Parathyroid adenoma (tissue), 2 donors: ENCODE results near the gene ADGRV1.

ENCODE experiments used
- H2AFZ ChIP-seq: fragments of 300-600 bp; sonication (generic); one replicate; pipeline ENCODE4 v1.7.0; 2017; ENCODE audit warnings: antibody characterized with exemption, mild to moderate bottlenecking
- H3K27ac ChIP-seq: fragments of 300-600 bp; sonication (generic); one replicate; pipeline ENCODE4 v1.7.0; 2017
- H3K27me3 ChIP-seq: fragments of 300-600 bp; sonication (generic); one replicate; pipeline ENCODE4 v1.7.0; 2017; ENCODE audit warnings: low read length; ENCODE audit not compliant: control insufficient read depth, insufficient read depth
- H3K36me3 ChIP-seq: fragments of 300-600 bp; sonication (generic); one replicate; pipeline ENCODE4 v1.7.0; 2017; ENCODE audit warnings: low read length; ENCODE audit not compliant: control insufficient read depth, insufficient read depth
- H3K4me1 ChIP-seq: fragments of 300-600 bp; sonication (generic); one replicate; pipeline ENCODE4 v1.7.0; 2017; ENCODE audit warnings: control low read depth
- H3K4me2 ChIP-seq: fragments of 300-600 bp; sonication (generic); one replicate; pipeline ENCODE4 v1.7.0; 2017; ENCODE audit warnings: low read length
- H3K4me3 ChIP-seq: fragments of 300-600 bp; sonication (generic); one replicate; pipeline ENCODE4 v1.7.0; 2017; ENCODE audit warnings: low read depth, low read length
- H3K79me2 ChIP-seq: fragments of 300-600 bp; sonication (generic); one replicate; pipeline ENCODE4 v1.7.0; 2017; ENCODE audit warnings: control low read depth
- H3K9ac ChIP-seq: fragments of 300-600 bp; sonication (generic); one replicate; pipeline ENCODE4 v1.7.0; 2017; ENCODE audit warnings: mild to moderate bottlenecking
- H3K9me3 ChIP-seq: fragments of 300-600 bp; sonication (generic); one replicate; pipeline ENCODE4 v1.7.0; 2017; ENCODE audit warnings: low read length; ENCODE audit not compliant: control insufficient read depth
- TF ChIP-seq, protein P1 (sequence below): fragments of 300-600 bp; sonication (generic); IDR thresholded peaks from one replicate; pipeline ENCODE4 v1.7.0; 2017; ENCODE audit warnings: antibody characterized with exemption, mild to moderate bottlenecking
- donor health status: primary hyperparathyroidism.

The ADGRV1 gene, protein sequence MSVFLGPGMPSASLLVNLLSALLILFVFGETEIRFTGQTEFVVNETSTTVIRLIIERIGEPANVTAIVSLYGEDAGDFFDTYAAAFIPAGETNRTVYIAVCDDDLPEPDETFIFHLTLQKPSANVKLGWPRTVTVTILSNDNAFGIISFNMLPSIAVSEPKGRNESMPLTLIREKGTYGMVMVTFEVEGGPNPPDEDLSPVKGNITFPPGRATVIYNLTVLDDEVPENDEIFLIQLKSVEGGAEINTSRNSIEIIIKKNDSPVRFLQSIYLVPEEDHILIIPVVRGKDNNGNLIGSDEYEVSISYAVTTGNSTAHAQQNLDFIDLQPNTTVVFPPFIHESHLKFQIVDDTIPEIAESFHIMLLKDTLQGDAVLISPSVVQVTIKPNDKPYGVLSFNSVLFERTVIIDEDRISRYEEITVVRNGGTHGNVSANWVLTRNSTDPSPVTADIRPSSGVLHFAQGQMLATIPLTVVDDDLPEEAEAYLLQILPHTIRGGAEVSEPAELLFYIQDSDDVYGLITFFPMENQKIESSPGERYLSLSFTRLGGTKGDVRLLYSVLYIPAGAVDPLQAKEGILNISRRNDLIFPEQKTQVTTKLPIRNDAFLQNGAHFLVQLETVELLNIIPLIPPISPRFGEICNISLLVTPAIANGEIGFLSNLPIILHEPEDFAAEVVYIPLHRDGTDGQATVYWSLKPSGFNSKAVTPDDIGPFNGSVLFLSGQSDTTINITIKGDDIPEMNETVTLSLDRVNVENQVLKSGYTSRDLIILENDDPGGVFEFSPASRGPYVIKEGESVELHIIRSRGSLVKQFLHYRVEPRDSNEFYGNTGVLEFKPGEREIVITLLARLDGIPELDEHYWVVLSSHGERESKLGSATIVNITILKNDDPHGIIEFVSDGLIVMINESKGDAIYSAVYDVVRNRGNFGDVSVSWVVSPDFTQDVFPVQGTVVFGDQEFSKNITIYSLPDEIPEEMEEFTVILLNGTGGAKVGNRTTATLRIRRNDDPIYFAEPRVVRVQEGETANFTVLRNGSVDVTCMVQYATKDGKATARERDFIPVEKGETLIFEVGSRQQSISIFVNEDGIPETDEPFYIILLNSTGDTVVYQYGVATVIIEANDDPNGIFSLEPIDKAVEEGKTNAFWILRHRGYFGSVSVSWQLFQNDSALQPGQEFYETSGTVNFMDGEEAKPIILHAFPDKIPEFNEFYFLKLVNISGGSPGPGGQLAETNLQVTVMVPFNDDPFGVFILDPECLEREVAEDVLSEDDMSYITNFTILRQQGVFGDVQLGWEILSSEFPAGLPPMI (N-terminal part only)

DNA sequence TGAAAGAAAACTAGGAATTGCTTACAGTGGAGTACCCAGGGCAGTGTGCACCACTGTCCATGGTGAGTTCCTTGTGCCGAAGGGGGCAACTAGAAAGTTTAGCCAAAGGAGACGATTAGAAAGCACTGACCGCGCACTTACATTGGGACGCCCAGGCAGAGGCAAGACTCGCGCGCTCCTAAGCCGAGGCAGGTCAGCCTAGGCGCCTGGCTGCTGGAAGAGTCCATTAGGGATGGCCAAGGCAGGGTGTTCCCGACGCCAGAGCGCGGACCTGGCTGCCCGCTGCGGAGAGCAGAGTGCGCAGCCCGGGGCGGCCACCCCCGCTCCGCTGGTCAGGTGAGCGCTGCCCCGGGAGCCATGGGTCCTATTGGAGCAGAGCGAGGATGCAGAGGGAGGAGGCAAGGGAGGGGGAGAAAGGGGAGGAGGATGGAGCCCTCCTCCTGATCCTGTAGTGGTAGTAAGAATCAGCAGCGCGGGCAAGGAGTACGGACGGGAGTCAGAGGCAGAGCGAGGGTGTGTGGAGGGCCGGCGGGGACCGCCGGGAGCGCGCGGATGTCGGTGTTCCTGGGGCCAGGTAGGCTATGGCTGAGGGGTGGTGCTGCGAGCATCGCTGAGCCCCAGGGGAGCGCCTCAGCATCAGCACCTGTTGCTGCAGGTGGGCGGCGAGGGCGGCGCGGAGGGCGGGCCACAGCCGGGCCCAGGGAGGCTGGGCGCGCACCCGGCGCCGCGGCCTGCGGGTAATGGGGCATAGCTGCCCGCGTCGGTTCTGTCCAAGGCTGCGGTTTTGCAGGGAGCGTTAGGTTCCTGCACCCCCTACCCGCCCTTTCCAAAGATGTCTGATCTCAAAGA, at the start of gene ADGRV1:
Gene ADGRV1 (plus strand): TSS at position 454 of the 849 bp plus-strand sequence. CDS start 99 bp downstream, at position 553.
- Histone ChIP-seq H3K27ac (no peak within 1 kb of the TSS), H2AFZ (peak within 1 kb of the TSS; percentile 68), H3K4me2 (peak within 1 kb of the TSS; percentile 79), H3K79me2 (no peaks in the 10 kb centered on the region), H3K9ac (no peak within 1 kb of the TSS), H3K4me1 (no peaks in the 10 kb centered on the region), H3K27me3 (no peaks in the 10 kb centered on the region), H3K36me3 (no peaks in the 10 kb centered on the region), H3K9me3 (no peaks in the 10 kb centered on the region), H3K4me3 (peak within 1 kb of the TSS; percentile 56)
- TF ChIP-seq, protein P1, sequence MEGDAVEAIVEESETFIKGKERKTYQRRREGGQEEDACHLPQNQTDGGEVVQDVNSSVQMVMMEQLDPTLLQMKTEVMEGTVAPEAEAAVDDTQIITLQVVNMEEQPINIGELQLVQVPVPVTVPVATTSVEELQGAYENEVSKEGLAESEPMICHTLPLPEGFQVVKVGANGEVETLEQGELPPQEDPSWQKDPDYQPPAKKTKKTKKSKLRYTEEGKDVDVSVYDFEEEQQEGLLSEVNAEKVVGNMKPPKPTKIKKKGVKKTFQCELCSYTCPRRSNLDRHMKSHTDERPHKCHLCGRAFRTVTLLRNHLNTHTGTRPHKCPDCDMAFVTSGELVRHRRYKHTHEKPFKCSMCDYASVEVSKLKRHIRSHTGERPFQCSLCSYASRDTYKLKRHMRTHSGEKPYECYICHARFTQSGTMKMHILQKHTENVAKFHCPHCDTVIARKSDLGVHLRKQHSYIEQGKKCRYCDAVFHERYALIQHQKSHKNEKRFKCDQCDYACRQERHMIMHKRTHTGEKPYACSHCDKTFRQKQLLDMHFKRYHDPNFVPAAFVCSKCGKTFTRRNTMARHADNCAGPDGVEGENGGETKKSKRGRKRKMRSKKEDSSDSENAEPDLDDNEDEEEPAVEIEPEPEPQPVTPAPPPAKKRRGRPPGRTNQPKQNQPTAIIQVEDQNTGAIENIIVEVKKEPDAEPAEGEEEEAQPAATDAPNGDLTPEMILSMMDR = no peak

DNA sequence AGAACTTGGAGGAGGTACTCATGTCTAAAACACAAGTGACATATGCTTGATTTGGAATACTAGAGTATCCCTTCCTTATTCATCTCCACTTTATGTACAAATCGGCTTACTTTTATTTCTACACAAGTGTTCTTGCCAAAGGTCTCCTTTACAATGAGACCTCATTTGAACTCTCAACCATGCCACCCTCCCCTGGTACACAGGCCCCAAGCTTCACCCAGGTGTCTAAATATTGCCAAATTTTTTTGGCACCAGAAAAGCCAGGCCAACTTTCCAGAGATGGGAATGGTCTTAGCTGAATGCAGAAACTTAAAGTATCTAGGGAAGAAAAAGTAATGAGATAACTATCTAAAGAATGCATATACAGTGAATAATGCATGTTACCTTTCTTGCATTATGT, 48.2 kb upstream of the ADGRV1 start:
- Histone ChIP-seq H3K79me2 (no peaks in the 10 kb centered on the region), H3K36me3 (no peaks in the 10 kb centered on the region), H2AFZ (no peak overlapping the region), H3K9ac (no peak overlapping the region), H3K9me3 (no peaks in the 10 kb centered on the region), H3K4me3 (no peak overlapping the region), H3K4me1 (no peaks in the 10 kb centered on the region), H3K27ac (no peak overlapping the region), H3K27me3 (no peaks in the 10 kb centered on the region), H3K4me2 (no peak overlapping the region)
- TF ChIP-seq, protein P1 = no peak

DNA sequence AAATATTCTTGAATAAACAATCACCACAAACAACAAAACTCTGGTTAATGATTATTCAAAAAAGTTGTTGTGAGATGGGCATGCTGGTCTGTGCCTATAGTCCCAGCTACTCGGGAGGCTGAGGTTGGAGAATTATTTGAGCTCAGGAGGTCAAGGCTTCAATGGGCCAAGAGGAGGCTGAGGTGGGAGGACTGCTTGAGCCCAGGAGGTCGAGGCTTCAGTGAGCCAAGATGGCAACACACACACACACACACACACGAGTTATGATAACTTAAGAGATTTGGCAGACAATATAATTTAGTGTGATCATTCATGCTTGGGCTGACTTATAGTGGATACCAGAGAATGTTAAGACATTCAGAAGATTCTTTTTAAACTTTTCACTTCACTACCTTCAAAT, 44.1 kb upstream of the ADGRV1 start:
- H2AFZ ChIP-seq = no peak overlapping the region

DNA sequence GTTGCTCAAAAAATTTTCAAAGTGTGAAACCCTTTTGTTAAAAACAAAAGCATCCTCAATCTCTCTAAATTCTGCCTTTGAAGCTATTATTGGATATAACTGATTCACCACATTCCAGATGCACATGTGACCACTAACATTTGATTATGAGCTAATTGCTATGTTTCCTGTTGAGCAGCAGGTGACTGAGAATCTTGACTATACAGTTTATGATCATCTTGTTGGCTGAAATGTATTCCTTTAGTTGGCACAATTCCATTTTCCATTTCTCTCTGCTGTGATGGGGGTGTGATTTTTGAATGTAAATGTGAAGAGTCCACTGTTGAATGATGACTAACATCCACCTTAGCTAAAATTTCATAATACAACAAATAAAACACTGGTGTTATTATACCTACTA, 39.9 kb upstream of the ADGRV1 start:
- Histone ChIP-seq H3K4me3 (no peak overlapping the region), H3K9me3 (no peaks in the 10 kb centered on the region), H3K27me3 (no peaks in the 10 kb centered on the region), H3K79me2 (no peaks in the 10 kb centered on the region), H3K4me2 (no peak overlapping the region), H3K4me1 (no peaks in the 10 kb centered on the region), H3K27ac (no peak overlapping the region), H3K9ac (no peak overlapping the region), H3K36me3 (no peaks in the 10 kb centered on the region), H2AFZ (no peak overlapping the region)
- TF ChIP-seq, protein P1 = no peak

More for the DNA sequence above, 44.1 kb upstream of the ADGRV1 start:
- H3K4me3 ChIP-seq = no peak overlapping the region
- no peaks in the 10 kb centered on the region for H3K4me1 ChIP-seq
- no peak overlapping the region for H3K9ac ChIP-seq
- H3K27me3 ChIP-seq = no peaks in the 10 kb centered on the region
- H3K27ac ChIP-seq = no peak overlapping the region
- TF ChIP-seq, protein P1 = no peak
- no peak overlapping the region for H3K4me2 ChIP-seq
- H3K36me3 ChIP-seq = no peaks in the 10 kb centered on the region
- H3K79me2 ChIP-seq = no peaks in the 10 kb centered on the region
- H3K9me3 ChIP-seq = no peaks in the 10 kb centered on the region
